ENCODE data around the gene CHD9.

- TF ChIP-seq CTCF (IDR thresholded peaks at IDR 0.05; ENCODE audit: low read depth, low read length) (no peak), POLR2A (IDR thresholded peaks at IDR 0.05; ENCODE audit: extremely low read depth, insufficient read length) (no peak), MYC (IDR thresholded peaks at IDR 0.05; ENCODE audit: low read depth, low read length) (no peak)
Observed at GRCh38 chr16:53085369-53085843, 30.6 kb downstream of the CHD9 start.
